Measurements from ENCODE around the gene MSMP.

GRCh38 chr9:35790025-35790384 is 35.9 kb upstream of the MSMP start:
- no peak for TF ChIP-seq CTCF (IDR thresholded peaks at IDR 0.05 in 2 of 3, conservative IDR thresholded peaks at IDR 0.05 in 1 of 3; ENCODE audit: insufficient read depth in 2 of 3, low read depth in 1 of 3, low read length in 3 of 3)
- TF ChIP-seq SMAD3 (CRISPR knock-in tag; conservative IDR thresholded peaks at IDR 0.05), result no peak
- no peak for TF ChIP-seq TFAP4 (CRISPR knock-in tag; IDR thresholded peaks at IDR 0.05; ENCODE audit: borderline replicate concordance)
- TF ChIP-seq POLR2AphosphoS5 (IDR thresholded peaks at IDR 0.05; ENCODE audit: control insufficient read depth, insufficient read depth, low read depth, low read length), result no peak
- TF ChIP-seq ZBTB43 (CRISPR knock-in tag; IDR thresholded peaks at IDR 0.05), result no peak
- TF ChIP-seq POLR2A (conservative IDR thresholded peaks at IDR 0.05), result no peak
- TF ChIP-seq ZNF445 (CRISPR knock-in tag; IDR thresholded peaks at IDR 0.05; ENCODE audit: low read depth), result no peak
- TF ChIP-seq FOSL1 (tag; conservative IDR thresholded peaks at IDR 0.05), result no peak
- no peak for TF ChIP-seq BRCA1 (IDR thresholded peaks at IDR 0.05)
- TF ChIP-seq BRCA1 (CRISPR knock-in tag; IDR thresholded peaks at IDR 0.05), result no peak
- no peak for TF ChIP-seq ATF6 (CRISPR knock-in tag; IDR thresholded peaks at IDR 0.05)
- no peak for TF ChIP-seq MTF1 (CRISPR knock-in tag; IDR thresholded peaks at IDR 0.05; ENCODE audit: borderline replicate concordance)
- TF ChIP-seq RCOR1 (IDR thresholded peaks at IDR 0.05; ENCODE audit: borderline replicate concordance in 1 of 2, low read depth in 2 of 2, low read length in 2 of 2), result no peak

Data from K562 (cell line).